Type B pancreatic cell (in vitro differentiated cells): Measurements from ENCODE around the gene UNG. TPM values are rescaled to one million over a fixed set of nuclear protein-coding genes. Genes with fewer than 3 reads are reported as not detected.

Experiments used
- DNase-seq: peaks from one replicate; pipeline ENCODE4 v3.0.0; 2021; ENCODE audit warnings: mixed read lengths; ENCODE audit not compliant: unreplicated experiment; ENCODE audit errors: extremely low spot score
- H3K27ac Mint-ChIP-seq: 2 replicates; pipeline ENCODE4 v1.8.0; 2021; ENCODE audit warnings: mild to moderate bottlenecking, mixed read lengths
- H3K27me3 Mint-ChIP-seq: 2 replicates; pipeline ENCODE4 v1.8.0; 2021; ENCODE audit warnings: mixed read lengths
- H3K36me3 Mint-ChIP-seq: 2 replicates; pipeline ENCODE4 v1.8.0; 2021; ENCODE audit warnings: mixed read lengths
- H3K4me1 Mint-ChIP-seq: one replicate; pipeline ENCODE4 v1.8.0; 2021; ENCODE audit warnings: mixed read lengths; ENCODE audit not compliant: unreplicated experiment
- H3K4me3 Mint-ChIP-seq: 2 replicates; pipeline ENCODE4 v1.8.0; 2021; ENCODE audit warnings: mild to moderate bottlenecking, mixed read lengths
- H3K9me3 Mint-ChIP-seq: 2 replicates; pipeline ENCODE4 v1.8.0; 2021; ENCODE audit warnings: mixed read lengths
- total RNA-seq: library from RNA; stranded (reverse); gene quantifications from 2 replicates; pipeline ENCODE4 v1.2.1, GENCODE V29; 2021; ENCODE audit warnings: low replicate concordance
- TF ChIP-seq, protein P1 (sequence below): fragments of 200-600 bp; sonication (generic); conservative IDR thresholded peaks from 2 replicates; pipeline ENCODE4 v1.5.0; 2021; ENCODE audit warnings: antibody characterized with exemption, mild to moderate bottlenecking

Gene UNG
- total RNA-seq, 1 donor from 2014 or later = 63.0 TPM

DNA sequence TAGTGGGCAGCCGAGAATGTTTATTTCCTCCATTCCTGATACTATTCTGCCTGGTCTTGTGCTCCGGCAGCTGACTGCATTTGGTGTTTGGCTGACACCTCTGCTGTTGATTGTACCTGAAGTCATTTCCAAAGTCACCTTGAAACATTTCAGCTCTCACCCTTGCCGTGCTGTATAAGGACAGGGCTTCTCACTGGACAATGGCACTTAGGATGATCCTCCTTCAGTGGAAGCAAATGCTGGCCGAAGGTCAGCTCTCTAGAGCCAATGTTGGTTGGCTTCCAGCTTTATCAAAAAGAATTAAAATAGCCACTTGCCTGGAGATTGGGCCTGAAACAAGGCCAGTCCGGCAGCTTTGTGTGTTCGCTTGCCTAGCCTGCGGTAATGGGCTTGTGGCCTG, 63.0 kb downstream of the UNG start:
- Mint-ChIP-seq H3K4me1 (peaks cover 3% of the 10 kb centered on the region), H3K27ac (no peak overlapping the region)
- no peak for DNase-seq

More for the DNA sequence above, 63.0 kb downstream of the UNG start:
- TF ChIP-seq, protein P1, sequence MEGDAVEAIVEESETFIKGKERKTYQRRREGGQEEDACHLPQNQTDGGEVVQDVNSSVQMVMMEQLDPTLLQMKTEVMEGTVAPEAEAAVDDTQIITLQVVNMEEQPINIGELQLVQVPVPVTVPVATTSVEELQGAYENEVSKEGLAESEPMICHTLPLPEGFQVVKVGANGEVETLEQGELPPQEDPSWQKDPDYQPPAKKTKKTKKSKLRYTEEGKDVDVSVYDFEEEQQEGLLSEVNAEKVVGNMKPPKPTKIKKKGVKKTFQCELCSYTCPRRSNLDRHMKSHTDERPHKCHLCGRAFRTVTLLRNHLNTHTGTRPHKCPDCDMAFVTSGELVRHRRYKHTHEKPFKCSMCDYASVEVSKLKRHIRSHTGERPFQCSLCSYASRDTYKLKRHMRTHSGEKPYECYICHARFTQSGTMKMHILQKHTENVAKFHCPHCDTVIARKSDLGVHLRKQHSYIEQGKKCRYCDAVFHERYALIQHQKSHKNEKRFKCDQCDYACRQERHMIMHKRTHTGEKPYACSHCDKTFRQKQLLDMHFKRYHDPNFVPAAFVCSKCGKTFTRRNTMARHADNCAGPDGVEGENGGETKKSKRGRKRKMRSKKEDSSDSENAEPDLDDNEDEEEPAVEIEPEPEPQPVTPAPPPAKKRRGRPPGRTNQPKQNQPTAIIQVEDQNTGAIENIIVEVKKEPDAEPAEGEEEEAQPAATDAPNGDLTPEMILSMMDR = no peak
- no peaks in the 10 kb centered on the region for H3K27me3 Mint-ChIP-seq
- H3K4me3 Mint-ChIP-seq = no peak overlapping the region
- peaks cover 6% of the 10 kb centered on the region for H3K36me3 Mint-ChIP-seq
- no peaks in the 10 kb centered on the region for H3K9me3 Mint-ChIP-seq

Other genes with a start within 250 kb of the UNG start
- gene SSH1, start 240.0 kb upstream of the UNG start, total RNA-seq = 32.2 and 33.7 TPM in 2 replicates
- gene DAO, start 217.5 kb upstream of the UNG start, total RNA-seq = not detected in 2 replicates
- gene SVOP, start 76.5 kb upstream of the UNG start, total RNA-seq = 3.4 and 3.6 TPM in 2 replicates
- gene USP30, start 45.0 kb upstream of the UNG start, total RNA-seq = 14.5 and 18.9 TPM in 2 replicates
- gene ALKBH2, start 4.1 kb upstream of the UNG start, total RNA-seq = 19.6 and 31.4 TPM in 2 replicates
- gene ACACB, start 19.0 kb downstream of the UNG start, total RNA-seq = 14.6 and 22.7 TPM in 2 replicates
- 2.0 and 2.6 TPM in 2 replicates for gene FOXN4, start 211.7 kb downstream of the UNG start, total RNA-seq